ENCODE data around the gene SEC63. TPM values are rescaled to one million over a fixed set of nuclear protein-coding genes. Genes with fewer than 3 reads are reported as not detected.

SEC63 gene
- polyA plus RNA-seq, 1 of the 3 experiments (the other 2 are of a cell fraction), result 13.2 TPM

GRCh38 chr6:107968081-107968480 is 10.1 kb upstream of the SEC63 start:
- H3K27ac ChIP-seq (ENCODE audit: low read depth in 2 of 2, low read length in 1 of 2), result no peak overlapping the region
- H3K36me3 ChIP-seq (replicated peaks in 1 of 2; ENCODE audit: control insufficient read depth in 1 of 2, insufficient read depth in 2 of 2, low read length in 1 of 2), result no peaks in the 10 kb centered on the region
- H3K9ac ChIP-seq, result no peak overlapping the region
- DNase-seq, result no peak
- H3K4me3 ChIP-seq (ENCODE audit: low read depth in 2 of 2, low read length in 1 of 2), result no peak overlapping the region
- H3F3A ChIP-seq (replicated peaks; ENCODE audit: insufficient read depth), result no peaks in the 10 kb centered on the region
- no peak overlapping the region for H2AFZ ChIP-seq (ENCODE audit: low read depth)
- H3K79me2 ChIP-seq (ENCODE audit: insufficient read depth), result no peaks in the 10 kb centered on the region
- no peaks in the 10 kb centered on the region for H3K9me3 ChIP-seq
- H3K4me1 ChIP-seq (ENCODE audit: control insufficient read depth in 1 of 2, insufficient read depth in 2 of 2, low read depth in 1 of 2, low read length in 1 of 2), result peaks cover 0 to 8% of the 10 kb centered on the region in 2 experiments; a peak in 2 of 4 replicates
- TF ChIP-seq, protein P1, sequence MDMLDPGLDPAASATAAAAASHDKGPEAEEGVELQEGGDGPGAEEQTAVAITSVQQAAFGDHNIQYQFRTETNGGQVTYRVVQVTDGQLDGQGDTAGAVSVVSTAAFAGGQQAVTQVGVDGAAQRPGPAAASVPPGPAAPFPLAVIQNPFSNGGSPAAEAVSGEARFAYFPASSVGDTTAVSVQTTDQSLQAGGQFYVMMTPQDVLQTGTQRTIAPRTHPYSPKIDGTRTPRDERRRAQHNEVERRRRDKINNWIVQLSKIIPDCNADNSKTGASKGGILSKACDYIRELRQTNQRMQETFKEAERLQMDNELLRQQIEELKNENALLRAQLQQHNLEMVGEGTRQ (IDR thresholded peaks at IDR 0.05; ENCODE audit: borderline replicate concordance, low read depth, low read length), result no peak
- TF ChIP-seq POLR2AphosphoS5 (IDR thresholded peaks at IDR 0.05; ENCODE audit: low read depth, low read length) (no peak), CHD2 (IDR thresholded peaks at IDR 0.05; ENCODE audit: low read length, partially characterized antibody) (no peak), RFX5 (IDR thresholded peaks at IDR 0.05; ENCODE audit: low read length) (no peak), NFIC (IDR thresholded peaks at IDR 0.05; ENCODE audit: borderline replicate concordance) (no peak), FOXJ3 (CRISPR knock-in tag; IDR thresholded peaks at IDR 0.05) (no peak), ELF1 (IDR thresholded peaks at IDR 0.05) (no peak), SIN3A (IDR thresholded peaks at IDR 0.05; ENCODE audit: borderline replicate concordance, low read depth, low read length) (no peak), RCOR1 (IDR thresholded peaks at IDR 0.05; ENCODE audit: low read length) (no peak), YY1 (IDR thresholded peaks at IDR 0.05; ENCODE audit: low read depth) (no peak)
- TF ChIP-seq, protein P2, sequence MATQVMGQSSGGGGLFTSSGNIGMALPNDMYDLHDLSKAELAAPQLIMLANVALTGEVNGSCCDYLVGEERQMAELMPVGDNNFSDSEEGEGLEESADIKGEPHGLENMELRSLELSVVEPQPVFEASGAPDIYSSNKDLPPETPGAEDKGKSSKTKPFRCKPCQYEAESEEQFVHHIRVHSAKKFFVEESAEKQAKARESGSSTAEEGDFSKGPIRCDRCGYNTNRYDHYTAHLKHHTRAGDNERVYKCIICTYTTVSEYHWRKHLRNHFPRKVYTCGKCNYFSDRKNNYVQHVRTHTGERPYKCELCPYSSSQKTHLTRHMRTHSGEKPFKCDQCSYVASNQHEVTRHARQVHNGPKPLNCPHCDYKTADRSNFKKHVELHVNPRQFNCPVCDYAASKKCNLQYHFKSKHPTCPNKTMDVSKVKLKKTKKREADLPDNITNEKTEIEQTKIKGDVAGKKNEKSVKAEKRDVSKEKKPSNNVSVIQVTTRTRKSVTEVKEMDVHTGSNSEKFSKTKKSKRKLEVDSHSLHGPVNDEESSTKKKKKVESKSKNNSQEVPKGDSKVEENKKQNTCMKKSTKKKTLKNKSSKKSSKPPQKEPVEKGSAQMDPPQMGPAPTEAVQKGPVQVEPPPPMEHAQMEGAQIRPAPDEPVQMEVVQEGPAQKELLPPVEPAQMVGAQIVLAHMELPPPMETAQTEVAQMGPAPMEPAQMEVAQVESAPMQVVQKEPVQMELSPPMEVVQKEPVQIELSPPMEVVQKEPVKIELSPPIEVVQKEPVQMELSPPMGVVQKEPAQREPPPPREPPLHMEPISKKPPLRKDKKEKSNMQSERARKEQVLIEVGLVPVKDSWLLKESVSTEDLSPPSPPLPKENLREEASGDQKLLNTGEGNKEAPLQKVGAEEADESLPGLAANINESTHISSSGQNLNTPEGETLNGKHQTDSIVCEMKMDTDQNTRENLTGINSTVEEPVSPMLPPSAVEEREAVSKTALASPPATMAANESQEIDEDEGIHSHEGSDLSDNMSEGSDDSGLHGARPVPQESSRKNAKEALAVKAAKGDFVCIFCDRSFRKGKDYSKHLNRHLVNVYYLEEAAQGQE (IDR thresholded peaks at IDR 0.05; ENCODE audit: low read depth, low read length), result no peak
- no peaks in the 10 kb centered on the region for H3K9me2 ChIP-seq
- WGBS (ENCODE audit: low lambda C conversion rate), result 68% methylated on average over 4 of the region's 5 CpGs
- CTCF ChIA-PET, result no interaction called here
- H3K4me2 ChIP-seq, result no peak overlapping the region
- H3K27me3 ChIP-seq (ENCODE audit: insufficient read depth), result no peaks in the 10 kb centered on the region
- POLR2A ChIA-PET, result no interaction called here
- H4K20me1 ChIP-seq (ENCODE audit: insufficient read depth), result no peaks in the 10 kb centered on the region

- CTCF ChIA-PET, result interaction anchor here (0.9 to 1.6 kb wide), 2 partner anchors 12 to 144 kb away, joined by 3 to 6 read pairs; no protein-coding TSS in a partner anchor
- H4K20me1 ChIP-seq (ENCODE audit: insufficient read depth), result no peaks in the 10 kb centered on the region
- H3K9ac ChIP-seq, result no peak overlapping the region
- H3K4me2 ChIP-seq, result no peak overlapping the region
- no peaks in the 10 kb centered on the region for H3K9me2 ChIP-seq
- TF ChIP-seq, protein P2 (IDR thresholded peaks at IDR 0.05; ENCODE audit: low read depth, low read length), result no peak
- TF ChIP-seq RXRA (IDR thresholded peaks at IDR 0.05; ENCODE audit: borderline replicate concordance, low read depth) (no peak), FOSL2 (IDR thresholded peaks at IDR 0.05; ENCODE audit: borderline replicate concordance, low read depth) (no peak), NFIC (IDR thresholded peaks at IDR 0.05; ENCODE audit: borderline replicate concordance) (no peak)
- H3K9me3 ChIP-seq, result no peaks in the 10 kb centered on the region
- H3K79me2 ChIP-seq (ENCODE audit: insufficient read depth), result no peaks in the 10 kb centered on the region
- H3F3A ChIP-seq (replicated peaks; ENCODE audit: insufficient read depth), result no peaks in the 10 kb centered on the region
- H3K27me3 ChIP-seq (ENCODE audit: insufficient read depth), result no peaks in the 10 kb centered on the region
- no peak overlapping the region for H3K27ac ChIP-seq (ENCODE audit: low read depth in 2 of 2, low read length in 1 of 2)
- no peak overlapping the region for H2AFZ ChIP-seq (ENCODE audit: low read depth)
- no peak for DNase-seq
- WGBS (ENCODE audit: low lambda C conversion rate), result 87% methylated on average over 4 of the region's 4 CpGs
- H3K4me1 ChIP-seq (ENCODE audit: control insufficient read depth in 1 of 2, insufficient read depth in 2 of 2, low read depth in 1 of 2, low read length in 1 of 2), result no peaks in the 10 kb centered on the region
- no peak overlapping the region for H3K4me3 ChIP-seq (ENCODE audit: low read depth in 2 of 2, low read length in 1 of 2)
- no peaks in the 10 kb centered on the region for H3K36me3 ChIP-seq (replicated peaks in 1 of 2; ENCODE audit: control insufficient read depth in 1 of 2, insufficient read depth in 2 of 2, low read length in 1 of 2)
- POLR2A ChIA-PET, result no interaction called here
Measured at GRCh38 chr6:107965746-107966145, 7.7 kb upstream of the SEC63 start.

All from SK-N-SH (cell line).